GM10266 (cell line): Measurements from ENCODE around the gene NTN1.
"Not testable (repeated sequence)": the region's sequence is repeated elsewhere in the genome, so short reads cannot be mapped to it uniquely, and the experiment has no call there.

Experiments used
- DNase-seq: peaks from one replicate; pipeline ENCODE4 v3.0.0; 2012; ENCODE audit errors: extremely low spot score
- CTCF ChIP-seq: IDR thresholded peaks from 2 replicates; pipeline ENCODE4 v1.5.1; 2012; ENCODE audit warnings: mild to moderate bottlenecking, low read depth; ENCODE audit not compliant: control insufficient read depth, insufficient read depth; ENCODE audit errors: missing control alignments

NTN1 gene

GRCh38 chr17:9150446-9151090 is 129.3 kb downstream of the NTN1 start:
- no peak for DNase-seq
- no peak for TF ChIP-seq CTCF

GRCh38 chr17:9151091-9151490 is 129.8 kb downstream of the NTN1 start:
- no peak for DNase-seq
- TF ChIP-seq CTCF = no peak

GRCh38 chr17:9151740-9152139 is 130.4 kb downstream of the NTN1 start:
- DNase-seq = not testable (repeated sequence)

GRCh38 chr17:9158544-9159452 is 137.5 kb downstream of the NTN1 start:
- no peak for TF ChIP-seq CTCF
- no peak for DNase-seq

GRCh38 chr17:9162275-9162985 is 141.1 kb downstream of the NTN1 start:
- DNase-seq = no peak

GRCh38 chr17:9166788-9167187 is 145.5 kb downstream of the NTN1 start:
- no peak for TF ChIP-seq CTCF
- no peak for DNase-seq

More at GRCh38 chr17:9162275-9162985, 141.1 kb downstream of the NTN1 start:
- TF ChIP-seq CTCF = no peak

GRCh38 chr17:9167379-9167778 is 146.1 kb downstream of the NTN1 start:
- DNase-seq = no peak
- TF ChIP-seq CTCF = no peak
